ENCODE data around the gene CEL. TPM values are rescaled to one million over a fixed set of nuclear protein-coding genes. Genes with fewer than 3 reads are reported as not detected.

CEL gene
- total RNA-seq, 1 experiment from 2014 or later, result 2.8 TPM

DNA sequence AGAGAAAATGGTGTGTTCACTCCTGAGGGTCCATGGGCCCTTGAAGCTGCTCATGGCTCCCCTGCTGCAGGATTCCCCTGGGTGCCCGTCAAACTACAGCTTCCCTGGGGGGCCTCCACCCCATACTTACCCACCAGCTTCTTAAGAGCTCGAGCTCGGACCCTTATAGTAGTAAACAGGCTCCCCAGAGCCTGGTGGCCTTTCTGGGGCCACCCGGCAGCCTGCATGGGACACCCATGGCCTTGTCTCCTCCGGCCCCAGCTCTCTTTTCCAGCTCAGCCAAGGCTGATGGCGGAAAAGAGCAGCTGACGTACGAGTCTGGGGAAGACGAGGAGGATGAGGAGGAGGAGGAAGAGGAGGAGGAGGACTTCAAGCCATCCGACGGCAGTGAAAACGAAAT, 4.2 kb upstream of the CEL start:
- no peak overlapping the region for H3K27ac ChIP-seq (ENCODE audit: low read depth, low read length, poor library complexity, severe bottlenecking)
- DNase-seq (ENCODE audit: low spot score), result no peak
- H3K27me3 ChIP-seq (replicated peaks; ENCODE audit: insufficient read depth, low read depth, low read length, poor library complexity), result no peaks in the 10 kb centered on the region
- no TSS peak for BruUV-seq (replicated peaks)
- intact Hi-C loops (cut with micrococcal nuclease; ENCODE audit: unreplicated experiment), result no loop called here
- H3K9me3 ChIP-seq (ENCODE audit: low read depth, low read length, poor library complexity, severe bottlenecking), result no peaks in the 10 kb centered on the region
- no peak for TF ChIP-seq EZH2 (IDR thresholded peaks at IDR 0.05; ENCODE audit: borderline replicate concordance, low read depth, low read length, poor library complexity, severe bottlenecking)
- TF ChIP-seq CTCF (conservative IDR thresholded peaks at IDR 0.05; ENCODE audit: low read depth, low read length), result no peak
- POLR2A ChIA-PET (ENCODE audit: low non-redundant PET), result no interaction called here
- peaks cover 40% of the 10 kb centered on the region for H3K36me3 ChIP-seq (ENCODE audit: insufficient read depth, low read length, poor library complexity, severe bottlenecking)
- CTCF ChIA-PET, result no interaction called here
- H3K4me1 ChIP-seq (ENCODE audit: insufficient read depth, low read length, poor library complexity, severe bottlenecking), result no peaks in the 10 kb centered on the region
- no peak overlapping the region for H3K4me3 ChIP-seq (ENCODE audit: low read depth, low read length, poor library complexity, severe bottlenecking)

- Histone ChIP-seq H3K9me3 (ENCODE audit: low read depth, low read length, poor library complexity, severe bottlenecking) (no peaks in the 10 kb centered on the region), H3K4me1 (ENCODE audit: insufficient read depth, low read length, poor library complexity, severe bottlenecking) (no peaks in the 10 kb centered on the region), H3K27ac (ENCODE audit: low read depth, low read length, poor library complexity, severe bottlenecking) (no peak overlapping the region), H3K4me3 (ENCODE audit: low read depth, low read length, poor library complexity, severe bottlenecking) (no peak overlapping the region), H3K27me3 (replicated peaks; ENCODE audit: insufficient read depth, low read depth, low read length, poor library complexity) (no peaks in the 10 kb centered on the region), H3K36me3 (ENCODE audit: insufficient read depth, low read length, poor library complexity, severe bottlenecking) (peaks cover 37% of the 10 kb centered on the region)
- TF ChIP-seq CTCF (conservative IDR thresholded peaks at IDR 0.05; ENCODE audit: low read depth, low read length) (no peak), EZH2 (IDR thresholded peaks at IDR 0.05; ENCODE audit: borderline replicate concordance, low read depth, low read length, poor library complexity, severe bottlenecking) (no peak)
- intact Hi-C loops (cut with micrococcal nuclease; ENCODE audit: unreplicated experiment), result no loop called here
- BruUV-seq (replicated peaks), result TSS peak; percentile 93
- no peak for DNase-seq (ENCODE audit: low spot score)
- CTCF ChIA-PET, result no interaction called here
- POLR2A ChIA-PET (ENCODE audit: low non-redundant PET), result no interaction called here
Measured at GRCh38 chr9:133058071-133058470, 3.7 kb upstream of the CEL start.

DNA sequence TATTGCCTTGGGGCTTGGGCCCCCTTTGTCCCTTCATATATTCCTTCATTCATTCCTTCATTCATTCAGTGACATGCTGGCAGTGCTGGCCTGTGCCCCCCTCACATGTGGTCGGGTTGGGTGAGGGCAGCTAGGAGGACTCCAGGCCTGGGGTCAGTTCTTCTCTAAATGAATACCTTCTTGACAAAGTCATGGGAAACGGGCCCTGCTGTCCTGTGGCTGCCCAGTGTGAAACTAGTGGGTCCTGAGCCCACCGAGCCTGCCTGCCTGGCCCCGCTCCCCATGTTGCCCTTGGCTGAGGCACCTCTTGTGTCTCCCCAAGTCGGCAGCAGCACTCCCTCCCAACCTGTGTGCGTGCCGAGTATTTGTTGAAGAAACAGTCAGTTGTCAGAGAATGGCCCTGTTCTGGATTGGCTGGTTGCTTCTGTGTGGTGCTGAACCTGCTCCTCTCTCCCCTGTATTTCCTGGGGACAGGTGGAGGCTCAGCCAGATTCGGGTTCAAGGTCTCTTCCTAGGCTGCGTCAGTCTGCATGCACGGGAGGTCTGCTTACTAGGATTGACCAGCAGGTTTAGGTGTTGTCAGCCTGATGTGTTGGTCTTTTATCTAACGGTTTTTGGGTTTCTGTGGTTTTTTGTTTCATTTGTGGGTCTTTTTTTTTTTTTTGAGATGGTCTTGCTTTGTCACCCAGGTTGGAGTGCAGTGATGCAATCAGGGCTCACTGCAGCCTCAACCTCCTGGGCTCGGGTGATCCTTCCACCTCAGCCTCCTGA, 3.0 kb upstream of the CEL start:
- BruUV-seq (replicated peaks), result no TSS peak
- intact Hi-C loops (cut with micrococcal nuclease; ENCODE audit: unreplicated experiment), result no loop called here

More for the DNA sequence above, 3.0 kb upstream of the CEL start:
- TF ChIP-seq EZH2 (IDR thresholded peaks at IDR 0.05; ENCODE audit: borderline replicate concordance, low read depth, low read length, poor library complexity, severe bottlenecking), result no peak
- no peak for TF ChIP-seq CTCF (conservative IDR thresholded peaks at IDR 0.05; ENCODE audit: low read depth, low read length)
- no peak overlapping the region for H3K4me3 ChIP-seq (ENCODE audit: low read depth, low read length, poor library complexity, severe bottlenecking)
- no peaks in the 10 kb centered on the region for H3K27me3 ChIP-seq (replicated peaks; ENCODE audit: insufficient read depth, low read depth, low read length, poor library complexity)
- no peaks in the 10 kb centered on the region for H3K9me3 ChIP-seq (ENCODE audit: low read depth, low read length, poor library complexity, severe bottlenecking)
- ChIA-PET CTCF (no interaction called here), POLR2A (ENCODE audit: low non-redundant PET) (no interaction called here)
- no peak overlapping the region for H3K27ac ChIP-seq (ENCODE audit: low read depth, low read length, poor library complexity, severe bottlenecking)
- peaks cover 30% of the 10 kb centered on the region for H3K36me3 ChIP-seq (ENCODE audit: insufficient read depth, low read length, poor library complexity, severe bottlenecking)
- no peak for DNase-seq (ENCODE audit: low spot score)
- no peaks in the 10 kb centered on the region for H3K4me1 ChIP-seq (ENCODE audit: insufficient read depth, low read length, poor library complexity, severe bottlenecking)

Data from A673 (cell line).